Karpas-422 (cell line): ENCODE results near the gene SGCA. TPM values are rescaled to one million over a fixed set of nuclear protein-coding genes. Genes with fewer than 3 reads are reported as not detected.
A peak's percentile ranks its signal among the peaks of the same experiment; 100 is the strongest.

Experiments used
- DNase-seq: peaks from one replicate; pipeline ENCODE4 v3.0.0-alpha.2; 2015
- H2AFZ ChIP-seq: fragments of 200-600 bp; sonication (generic); 2 replicates; pipeline ENCODE4 v1.6.1; 2014; ENCODE audit warnings: antibody characterized with exemption, low read length, mixed read lengths
- H3K27ac ChIP-seq: fragments of 200-600 bp; sonication (generic); 2 replicates; pipeline ENCODE4 v1.5.1; 2014; ENCODE audit warnings: mild to moderate bottlenecking, low read length, moderate library complexity
- H3K27me3 ChIP-seq: fragments of 200-600 bp; sonication (generic); 2 replicates; pipeline ENCODE4 v1.6.1; 2014; ENCODE audit warnings: low read length, mixed read lengths
- H3K36me3 ChIP-seq: fragments of 200-600 bp; sonication (generic); 2 replicates; pipeline ENCODE4 v1.6.1; 2014; ENCODE audit warnings: low read length, mixed read lengths; ENCODE audit not compliant: insufficient read depth
- H3K4me1 ChIP-seq: fragments of 200-600 bp; sonication (generic); 2 replicates; pipeline ENCODE4 v1.6.1; 2014; ENCODE audit warnings: mild to moderate bottlenecking, low read length, mixed read lengths
- H3K4me2 ChIP-seq: fragments of 200-600 bp; sonication (generic); 2 replicates; pipeline ENCODE4 v1.6.1; 2014; ENCODE audit warnings: low read length, low read depth, mild to moderate bottlenecking; ENCODE audit not compliant: poor library complexity, severe bottlenecking
- H3K4me3 ChIP-seq: fragments of 200-600 bp; sonication (generic); 2 replicates; pipeline ENCODE4 v1.5.1; 2014; ENCODE audit warnings: mild to moderate bottlenecking, antibody characterized with exemption, low read length, mixed read lengths
- H3K79me2 ChIP-seq: fragments of 200-600 bp; sonication (generic); 2 replicates; pipeline ENCODE4 v1.6.1; 2014; ENCODE audit warnings: mild to moderate bottlenecking, low read length, mixed read lengths
- H3K9ac ChIP-seq: fragments of 200-600 bp; sonication (generic); 2 replicates; pipeline ENCODE4 v1.6.0; 2014; ENCODE audit warnings: low read length
- H3K9me2 ChIP-seq: fragments of 200-600 bp; sonication (generic), shearing (Covaris generic); replicated peaks from 2 replicates; pipeline ENCODE4 v1.6.0; 2014; ENCODE audit warnings: mild to moderate bottlenecking, low read length, moderate library complexity; ENCODE audit not compliant: insufficient read depth
- H3K9me3 ChIP-seq: fragments of 300-700, 200-600 bp; sonication (generic); 2 replicates; pipeline ENCODE4 v1.6.1; 2014; ENCODE audit warnings: low read length, mixed read lengths
- H4K20me1 ChIP-seq: fragments of 200-600 bp; sonication (generic); 2 replicates; pipeline ENCODE4 v1.6.1; 2014; ENCODE audit warnings: mild to moderate bottlenecking, antibody characterized with exemption, low read length, low read depth; ENCODE audit not compliant: insufficient read depth
- total RNA-seq: library from RNA; depleted of rRNA; stranded (reverse); fragments of >200 nt; shearing (Covaris generic); gene quantifications from 2 replicates; pipeline ENCODE4 v1.2.3, GENCODE V29; 2014; ENCODE audit warnings: low replicate concordance

SGCA gene
- total RNA-seq, 1 experiment from 2014 or later: not detected

DNA sequence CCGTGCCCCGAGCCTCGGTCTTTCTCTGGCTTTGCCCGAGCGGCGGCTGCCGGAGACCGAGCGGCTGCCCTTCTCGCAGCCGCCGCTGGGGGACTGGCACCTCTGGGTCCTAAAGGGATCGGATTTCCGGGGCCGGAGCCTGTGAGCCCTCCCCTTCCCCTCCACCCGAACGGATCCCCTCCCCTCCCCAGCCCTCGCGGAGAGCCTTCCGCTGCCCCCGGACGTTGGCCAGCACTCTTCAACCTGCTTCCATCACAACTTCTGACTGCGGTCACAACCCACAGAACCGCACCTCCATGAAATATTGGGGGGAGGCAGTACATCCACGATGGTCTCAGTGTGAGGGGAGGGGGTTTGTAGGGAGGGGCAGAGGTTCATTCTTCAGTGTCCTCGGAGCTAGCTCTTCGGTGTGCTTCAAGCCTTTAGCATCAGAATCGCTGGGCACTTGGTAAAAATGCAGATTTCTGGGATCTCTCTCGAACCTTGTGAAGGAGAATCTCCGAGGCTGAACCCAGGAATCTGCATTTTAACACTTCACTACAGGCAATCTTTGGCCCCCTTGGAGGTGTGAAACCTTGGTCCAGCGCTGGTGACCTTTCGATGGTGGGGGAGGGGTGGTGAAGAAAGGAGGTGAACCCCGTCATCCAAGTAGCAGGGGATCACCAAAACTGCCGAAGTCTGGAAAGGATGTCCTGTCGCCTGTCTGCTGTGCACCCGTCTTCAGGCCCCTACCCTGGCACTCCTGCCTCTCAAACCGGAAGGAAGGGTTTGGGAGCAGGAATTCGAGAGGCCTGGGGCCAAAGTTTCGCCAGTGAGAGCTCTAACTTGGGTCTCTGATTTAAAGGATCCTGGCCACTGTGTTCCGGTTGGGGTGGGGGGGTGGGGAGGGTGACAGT is 14.5 kb upstream of the SGCA start:
- H3K27ac ChIP-seq: peak overlapping the region; percentile 97
- H3K27me3 ChIP-seq: no peaks in the 10 kb centered on the region
- H3K4me3 ChIP-seq: peak overlapping the region; percentile 95
- H3K9me3 ChIP-seq: no peaks in the 10 kb centered on the region
- peak; percentile 96 for DNase-seq
- H3K79me2 ChIP-seq: peaks cover 46% of the 10 kb centered on the region
- no peaks in the 10 kb centered on the region for H3K36me3 ChIP-seq
- H2AFZ ChIP-seq: peak overlapping the region; percentile 48; the same call in 1 of the 2 replicates
- peaks cover 15% of the 10 kb centered on the region; the same call in 1 of the 2 replicates for H4K20me1 ChIP-seq
- peak overlapping the region; percentile 98 for H3K9ac ChIP-seq
- H3K4me2 ChIP-seq: peak overlapping the region; percentile 98
- peaks cover 44% of the 10 kb centered on the region for H3K4me1 ChIP-seq
- H3K9me2 ChIP-seq: no peaks in the 10 kb centered on the region

- no peaks in the 10 kb centered on the region for H3K27me3 ChIP-seq
- H3K9me2 ChIP-seq: no peaks in the 10 kb centered on the region
- H3K4me1 ChIP-seq: peaks cover 37% of the 10 kb centered on the region
- peaks cover 8% of the 10 kb centered on the region; the same call in 1 of the 2 replicates for H4K20me1 ChIP-seq
- peak overlapping the region; percentile 95 for H3K4me3 ChIP-seq
- peak overlapping the region; percentile 98 for H3K9ac ChIP-seq
- no peaks in the 10 kb centered on the region for H3K36me3 ChIP-seq
- peaks cover 39% of the 10 kb centered on the region for H3K79me2 ChIP-seq
- DNase-seq: peak; percentile 85
- no peaks in the 10 kb centered on the region for H3K9me3 ChIP-seq
- peak overlapping the region; percentile 9; the same call in 1 of the 2 replicates for H2AFZ ChIP-seq
- H3K27ac ChIP-seq: no peak overlapping the region
- peak overlapping the region; percentile 98 for H3K4me2 ChIP-seq
Observed at GRCh38 chr17:50151937-50152547, 13.8 kb upstream of the SGCA start.

DNA sequence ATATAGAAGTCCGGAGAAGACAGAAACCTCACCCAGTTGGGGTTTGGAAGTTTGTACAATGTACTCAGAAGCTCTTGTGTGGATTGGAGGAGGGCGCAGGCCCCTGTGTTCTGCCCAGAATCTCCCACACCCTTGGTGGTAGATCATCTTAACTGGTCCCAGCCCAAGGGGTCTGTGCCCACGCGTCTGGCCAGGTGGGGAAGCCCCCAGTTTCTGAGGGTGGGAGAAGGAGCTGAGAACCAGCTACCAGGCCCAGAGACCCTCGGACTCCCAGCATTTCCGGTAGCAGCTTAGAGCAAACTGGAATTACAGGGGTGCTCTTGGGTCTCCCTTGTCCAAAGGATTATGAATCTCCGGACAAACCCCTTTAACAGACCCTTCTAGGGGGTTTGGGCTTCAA is 13.1 kb upstream of the SGCA start:
- Histone ChIP-seq H3K79me2 (peaks cover 32% of the 10 kb centered on the region), H2AFZ (no peak overlapping the region), H3K4me2 (peak overlapping the region; percentile 98), H3K9me3 (no peaks in the 10 kb centered on the region), H3K4me1 (peaks cover 30% of the 10 kb centered on the region), H4K20me1 (0 out of 2 replicates have a peak, but pooled peaks cover 1% of the 10 kb centered on the region), H3K36me3 (no peaks in the 10 kb centered on the region), H3K27ac (no peak overlapping the region), H3K4me3 (peak overlapping the region; percentile 95), H3K9ac (peak overlapping the region; percentile 98; the same call in 1 of the 2 replicates), H3K27me3 (no peaks in the 10 kb centered on the region), H3K9me2 (no peaks in the 10 kb centered on the region)
- DNase-seq: no peak

DNA sequence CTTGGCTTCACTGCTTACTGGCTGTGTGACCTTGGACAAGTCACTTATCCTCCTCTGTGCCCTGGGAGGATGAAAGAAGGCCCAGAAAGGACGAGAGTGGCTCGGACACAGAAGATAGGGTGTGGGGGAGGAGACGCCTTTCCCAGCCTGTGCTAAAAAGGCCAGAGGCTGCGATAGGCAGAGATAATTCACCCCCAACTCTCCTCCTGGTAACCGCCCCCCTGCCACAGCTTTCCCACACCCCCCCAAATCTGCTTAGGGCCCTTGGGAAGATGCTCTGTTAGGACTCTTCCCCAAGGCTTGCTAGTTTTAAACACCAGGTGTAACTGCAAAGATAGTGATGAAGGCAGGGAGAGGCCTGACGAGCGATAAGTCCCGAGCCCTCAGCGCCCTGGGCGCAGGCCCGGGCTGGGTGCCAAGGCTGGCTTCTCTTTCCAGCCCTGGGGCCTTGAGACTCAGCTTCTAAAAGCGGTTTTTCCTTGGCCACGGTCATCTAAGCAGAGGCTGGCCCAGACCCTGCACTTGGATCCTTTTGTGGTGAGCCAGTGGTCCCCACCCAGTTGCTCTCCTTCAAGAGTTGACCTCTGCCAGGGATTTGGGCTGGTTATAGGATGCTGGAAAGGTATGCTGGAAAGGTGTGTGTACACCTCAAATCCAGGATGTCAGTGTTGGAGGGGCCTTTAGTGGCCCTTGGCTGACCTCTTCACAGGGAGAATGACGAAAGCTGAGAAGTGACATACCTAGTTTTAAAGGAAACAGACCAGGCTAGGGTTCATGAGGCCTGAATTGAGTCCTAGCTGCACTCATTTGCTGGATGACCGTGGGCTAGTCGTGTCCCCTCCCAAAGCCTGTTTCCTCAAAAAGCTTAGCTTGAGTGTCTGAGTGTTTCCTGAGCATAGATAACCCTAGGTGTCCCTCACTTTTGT is 11.9 kb upstream of the SGCA start:
- Histone ChIP-seq H3K36me3 (no peaks in the 10 kb centered on the region), H3K4me1 (peaks cover 22% of the 10 kb centered on the region), H3K9ac (no peak overlapping the region), H4K20me1 (no peaks in the 10 kb centered on the region), H2AFZ (no peak overlapping the region), H3K79me2 (peaks cover 21% of the 10 kb centered on the region), H3K9me2 (no peaks in the 10 kb centered on the region), H3K4me2 (no peak overlapping the region), H3K27ac (no peak overlapping the region), H3K4me3 (no peak overlapping the region), H3K27me3 (no peaks in the 10 kb centered on the region), H3K9me3 (no peaks in the 10 kb centered on the region)
- DNase-seq: no peak

GRCh38 chr17:50154604-50155003 is 11.2 kb upstream of the SGCA start:
- Histone ChIP-seq H3K9me3 (no peaks in the 10 kb centered on the region), H3K4me1 (peaks cover 22% of the 10 kb centered on the region), H3K4me2 (no peak overlapping the region), H2AFZ (no peak overlapping the region), H3K4me3 (no peak overlapping the region), H3K79me2 (peaks cover 15% of the 10 kb centered on the region), H3K36me3 (no peaks in the 10 kb centered on the region), H3K9ac (no peak overlapping the region), H3K9me2 (no peaks in the 10 kb centered on the region), H4K20me1 (no peaks in the 10 kb centered on the region), H3K27me3 (no peaks in the 10 kb centered on the region), H3K27ac (no peak overlapping the region)
- no peak for DNase-seq

DNA sequence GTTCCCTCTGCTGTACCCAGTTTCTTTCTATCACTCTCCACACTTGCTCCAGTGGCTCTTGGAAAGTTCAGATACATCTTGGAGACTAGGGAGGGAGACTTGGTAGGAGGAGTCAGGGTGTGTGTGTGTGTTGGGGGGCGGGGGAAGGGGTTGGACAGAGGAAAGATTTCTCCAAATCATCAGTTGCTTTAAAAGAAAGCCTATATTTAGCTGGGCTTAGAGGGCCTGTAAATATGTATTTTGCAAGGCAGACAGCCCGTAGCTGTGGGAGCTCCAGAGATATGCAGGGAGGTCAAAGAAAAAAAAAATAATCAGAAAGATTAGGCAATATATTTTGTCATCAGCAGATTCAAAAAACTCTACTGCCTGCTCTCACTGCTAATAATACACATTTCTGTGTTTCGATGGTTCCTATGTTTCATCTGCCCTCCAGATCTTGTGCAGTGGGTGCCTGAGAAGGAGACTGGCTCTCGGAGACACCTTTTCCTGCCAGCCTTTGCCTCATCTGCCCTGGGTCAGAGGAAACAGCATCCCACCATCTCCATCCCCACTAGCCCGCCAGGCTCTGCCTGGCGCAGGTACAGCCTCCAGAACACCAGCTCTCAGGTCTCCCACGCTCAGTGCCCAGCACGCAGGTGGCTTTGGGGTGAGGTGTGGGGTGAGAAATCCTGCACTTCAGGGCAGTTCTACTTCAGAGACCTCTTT is 10.5 kb upstream of the SGCA start:
- Histone ChIP-seq H3K79me2 (peaks cover 9% of the 10 kb centered on the region), H3K4me1 (peaks cover 22% of the 10 kb centered on the region), H3K27ac (no peak overlapping the region), H3K27me3 (no peaks in the 10 kb centered on the region), H3K4me3 (no peak overlapping the region), H3K9me3 (no peaks in the 10 kb centered on the region), H3K4me2 (no peak overlapping the region), H3K9me2 (no peaks in the 10 kb centered on the region), H3K36me3 (no peaks in the 10 kb centered on the region), H2AFZ (no peak overlapping the region), H3K9ac (no peak overlapping the region), H4K20me1 (no peaks in the 10 kb centered on the region)
- DNase-seq: no peak

DNA sequence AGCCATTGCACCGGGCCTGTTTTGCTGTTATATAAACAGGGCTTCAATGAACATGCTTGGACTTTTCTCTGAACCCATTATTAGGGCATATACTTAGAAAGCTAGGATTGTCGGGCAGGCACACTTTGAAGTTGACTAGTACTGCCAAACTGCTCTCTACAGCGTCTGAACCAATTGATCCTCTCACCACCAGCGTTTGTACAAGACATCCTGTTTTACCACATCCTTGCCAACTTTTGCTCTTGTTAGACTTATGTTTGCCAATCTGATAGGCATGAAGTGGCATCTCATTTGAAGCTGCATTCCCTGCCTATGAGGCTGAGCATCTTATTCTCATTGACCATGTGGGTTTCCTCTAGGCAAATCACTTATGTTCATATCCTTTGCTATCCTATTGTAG is 7.9 kb upstream of the SGCA start:
- no peak overlapping the region for H3K4me3 ChIP-seq
- H3K36me3 ChIP-seq: no peaks in the 10 kb centered on the region
- no peaks in the 10 kb centered on the region for H3K27me3 ChIP-seq
- no peak overlapping the region for H2AFZ ChIP-seq
- H3K4me2 ChIP-seq: no peak overlapping the region
- H3K9me3 ChIP-seq: no peaks in the 10 kb centered on the region
- no peak for DNase-seq
- H4K20me1 ChIP-seq: no peaks in the 10 kb centered on the region
- H3K79me2 ChIP-seq: no peaks in the 10 kb centered on the region
- H3K9ac ChIP-seq: no peak overlapping the region
- no peak overlapping the region for H3K27ac ChIP-seq
- peaks cover 17% of the 10 kb centered on the region for H3K4me1 ChIP-seq
- no peaks in the 10 kb centered on the region for H3K9me2 ChIP-seq
